ENCODE measurements around the gene FGD1.

DNA sequence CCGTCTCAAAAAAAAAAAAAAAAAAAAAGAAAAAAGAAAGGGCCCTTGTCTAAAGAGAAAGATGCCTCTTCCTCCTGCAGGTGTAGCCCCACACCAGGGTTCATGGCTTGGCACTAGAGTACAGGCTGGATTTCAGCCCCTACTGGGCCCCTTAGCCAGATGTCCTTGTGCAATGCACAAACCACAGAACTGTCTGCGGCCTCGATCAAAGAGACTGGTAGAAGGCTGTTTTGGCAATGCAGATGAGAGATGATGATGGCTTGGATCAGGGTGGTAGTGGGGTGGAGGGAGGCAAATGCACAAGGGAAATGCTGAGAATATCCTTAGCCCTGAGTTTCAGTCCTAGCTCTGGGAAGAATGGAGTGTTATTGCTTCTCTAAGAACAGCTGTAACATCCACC lies 82.3 kb downstream of the FGD1 start:
- TF ChIP-seq GATA2 (IDR thresholded peaks at IDR 0.05; ENCODE audit: low read depth, low read length): no peak
- no peak for TF ChIP-seq GATA3 (IDR thresholded peaks at IDR 0.05; ENCODE audit: low read depth, low read length)

All from SH-SY5Y (cell line).